Measurements from ENCODE around the gene NUDT6.
"Not testable (repeated sequence)": the region's sequence is repeated elsewhere in the genome, so short reads cannot be mapped to it uniquely, and the experiment has no call there.

NUDT6 gene

GRCh38 chr4:122873821-122874593 is 48.4 kb downstream of the NUDT6 start:
- in situ Hi-C loops (cut with MboI; ENCODE audit: low sequenced_read_pairs, unreplicated experiment), result no loop called here
- DNase-seq (ENCODE audit: low spot score), result no peak
- no peak for TF ChIP-seq CTCF (IDR thresholded peaks at IDR 0.05; ENCODE audit: borderline replicate concordance, control extremely low read depth, extremely low read depth, insufficient read depth, missing control alignments)

- no peak for TF ChIP-seq CTCF (IDR thresholded peaks at IDR 0.05; ENCODE audit: borderline replicate concordance, control extremely low read depth, extremely low read depth, insufficient read depth, missing control alignments)
- DNase-seq (ENCODE audit: low spot score), result no peak
Measured at GRCh38 chr4:122873146-122873545, 49.3 kb downstream of the NUDT6 start.

GRCh38 chr4:122868235-122868634 is 54.2 kb downstream of the NUDT6 start:
- in situ Hi-C loops (cut with MboI; ENCODE audit: low sequenced_read_pairs, unreplicated experiment); DNase-seq (ENCODE audit: low spot score): not testable (repeated sequence)

More at GRCh38 chr4:122873146-122873545, 49.3 kb downstream of the NUDT6 start:
- in situ Hi-C loops (cut with MboI; ENCODE audit: low sequenced_read_pairs, unreplicated experiment), result no loop called here

GRCh38 chr4:122865425-122865824 is 57.0 kb downstream of the NUDT6 start:
- in situ Hi-C loops (cut with MboI; ENCODE audit: low sequenced_read_pairs, unreplicated experiment), result no loop called here
- DNase-seq (ENCODE audit: low spot score), result no peak
- TF ChIP-seq CTCF (IDR thresholded peaks at IDR 0.05; ENCODE audit: borderline replicate concordance, control extremely low read depth, extremely low read depth, insufficient read depth, missing control alignments), result no peak

- in situ Hi-C loops (cut with MboI; ENCODE audit: low sequenced_read_pairs, unreplicated experiment), result no loop called here
- no peak for TF ChIP-seq CTCF (IDR thresholded peaks at IDR 0.05; ENCODE audit: borderline replicate concordance, control extremely low read depth, extremely low read depth, insufficient read depth, missing control alignments)
- DNase-seq (ENCODE audit: low spot score), result no peak
Measured at GRCh38 chr4:122863639-122864038, 58.8 kb downstream of the NUDT6 start.

GRCh38 chr4:122861172-122861943 is 61.0 kb downstream of the NUDT6 start:
- in situ Hi-C loops (cut with MboI; ENCODE audit: low sequenced_read_pairs, unreplicated experiment), result no loop called here
- DNase-seq (ENCODE audit: low spot score), result no peak
- TF ChIP-seq CTCF (IDR thresholded peaks at IDR 0.05; ENCODE audit: borderline replicate concordance, control extremely low read depth, extremely low read depth, insufficient read depth, missing control alignments), result no peak

- no peak for TF ChIP-seq CTCF (IDR thresholded peaks at IDR 0.05; ENCODE audit: borderline replicate concordance, control extremely low read depth, extremely low read depth, insufficient read depth, missing control alignments)
- no peak for DNase-seq (ENCODE audit: low spot score)
- in situ Hi-C loops (cut with MboI; ENCODE audit: low sequenced_read_pairs, unreplicated experiment), result no loop called here
Measured at GRCh38 chr4:122858705-122859104, 63.7 kb downstream of the NUDT6 start.

All from GM13976 (cell line).